SK-N-SH (cell line): Measurements from ENCODE around the gene EIF5A2. TPM values are rescaled to one million over a fixed set of nuclear protein-coding genes. Genes with fewer than 3 reads are reported as not detected.

Experiments
- CTCF ChIA-PET: fragments of 300-600, 350-600 bp; formaldehyde crosslinking; extraction: SDS; loops from one replicate; lab custom pipeline; 2021; lab: Yijun Ruan, JAX
- POLR2A ChIA-PET: fragments of 350-600 bp; sonication (Branson Sonifier 250); formaldehyde crosslinking; extraction: SDS; loops from one replicate; lab custom pipeline; 2020; ENCODE audit warnings: antibody characterized with exemption, inconsistent platforms; lab: Yijun Ruan, JAX
- DNase-seq: peaks from one replicate; pipeline ENCODE4 v3.0.0; 2012
- H2AFZ ChIP-seq: fragments of 200-600 bp; sonication (generic); 2 replicates; pipeline ENCODE4 v1.8.1; 2016; ENCODE audit warnings: antibody characterized with exemption, mild to moderate bottlenecking, low read depth
- H3F3A ChIP-seq: fragments of 200-600 bp; sonication (generic); replicated peaks from 2 replicates; pipeline ENCODE3; 2016; ENCODE audit warnings: antibody characterized with exemption, mild to moderate bottlenecking; ENCODE audit not compliant: insufficient read depth
- H3K27ac ChIP-seq, 2 experiments: fragments of 200-500 bp in 1 of 2; fragments of 200-600 bp in 1 of 2; sonication (Bioruptor generic) in 1 of 2; sonication (generic), shearing (Covaris generic) in 1 of 2; 2 replicates each; pipeline versions ENCODE4 v1.5.1 to v1.6.1; 2014 to 2016; ENCODE audit warnings: low read depth in 2 of 2, inconsistent platforms in 1 of 2, low read length in 1 of 2, mild to moderate bottlenecking in 1 of 2, mixed read lengths in 1 of 2
- H3K27me3 ChIP-seq: fragments of 200-600 bp; sonication (generic), shearing (Covaris generic); 2 replicates; pipeline ENCODE4 v1.6.1; 2016; ENCODE audit warnings: mixed run types; ENCODE audit not compliant: insufficient read depth
- H3K36me3 ChIP-seq, 2 experiments: fragments of 200-500 bp in 1 of 2; fragments of 200-600 bp in 1 of 2; sonication (Bioruptor generic) in 1 of 2; sonication (generic) in 1 of 2; replicated peaks in 1 of 2; 2 replicates each; pipeline versions ENCODE3 to v1.5.1; 2014 to 2016; ENCODE audit warnings: low read length in 1 of 2, mild to moderate bottlenecking in 1 of 2; ENCODE audit not compliant: insufficient read depth in 2 of 2, control insufficient read depth in 1 of 2
- H3K4me1 ChIP-seq, 2 experiments: fragments of 200-500 bp in 1 of 2; fragments of 200-600 bp in 1 of 2; sonication (Bioruptor generic) in 1 of 2; sonication (generic), shearing (Covaris generic) in 1 of 2; 2 replicates each; pipeline versions ENCODE4 v1.5.1 to v1.6.1; 2014 to 2016; ENCODE audit warnings: low read depth in 1 of 2, low read length in 1 of 2, mixed run types in 1 of 2; ENCODE audit not compliant: insufficient read depth in 2 of 2, control insufficient read depth in 1 of 2
- H3K4me2 ChIP-seq: fragments of 200-600 bp; sonication (generic), shearing (Covaris generic); 2 replicates; pipeline ENCODE4 v1.6.1; 2017; ENCODE audit warnings: mixed run types
- H3K4me3 ChIP-seq, 2 experiments: fragments of 200-500 bp in 1 of 2; fragments of 200-600 bp in 1 of 2; sonication (Bioruptor generic) in 1 of 2; sonication (generic), shearing (Covaris generic) in 1 of 2; 2 replicates each; pipeline versions ENCODE4 v1.5.1 to v1.8.1; 2014 to 2016; ENCODE audit warnings: low read depth in 2 of 2, inconsistent platforms in 1 of 2, low read length in 1 of 2, mild to moderate bottlenecking in 1 of 2, mixed read lengths in 1 of 2, moderate library complexity in 1 of 2
- H3K79me2 ChIP-seq: fragments of 200-600 bp; sonication (generic); 2 replicates; pipeline ENCODE4 v1.8.1; 2017; ENCODE audit warnings: mild to moderate bottlenecking; ENCODE audit not compliant: insufficient read depth
- H3K9ac ChIP-seq: fragments of 200-600 bp; sonication (generic); 2 replicates; pipeline ENCODE4 v1.6.1; 2017; ENCODE audit warnings: mixed run types
- H3K9me2 ChIP-seq: fragments of 200-600 bp; sonication (generic); 2 replicates; pipeline ENCODE4 v1.6.1; 2017; ENCODE audit warnings: mixed run types
- H3K9me3 ChIP-seq: fragments of 200-600 bp; sonication (generic); 2 replicates; pipeline ENCODE4 v1.6.1; 2017; ENCODE audit warnings: mixed run types, mild to moderate bottlenecking, moderate library complexity
- H4K20me1 ChIP-seq: fragments of 200-600 bp; sonication (generic); 2 replicates; pipeline ENCODE4 v1.6.1; 2017; ENCODE audit warnings: mild to moderate bottlenecking, mixed run types; ENCODE audit not compliant: insufficient read depth
- CTCF ChIP-seq: fragments of 200-600 bp; sonication (generic); IDR thresholded peaks from 2 replicates; pipeline ENCODE4 v1.6.1; 2017; ENCODE audit warnings: antibody characterized with exemption, mild to moderate bottlenecking, moderate library complexity
- EP300 ChIP-seq, 2 experiments: IDR thresholded peaks; 2 replicates each; pipeline versions ENCODE4 v1.4.0 to v1.6.1; 2012; ENCODE audit warnings: borderline replicate concordance in 1 of 2, low read depth in 1 of 2, low read length in 1 of 2
- GATA2 ChIP-seq: sonication (generic); formaldehyde crosslinking; IDR thresholded peaks from 2 replicates; pipeline ENCODE4 v1.5.0; 2020; ENCODE audit warnings: mild to moderate bottlenecking, missing genetic modification reagents
- MAX ChIP-seq: IDR thresholded peaks from 2 replicates; pipeline ENCODE4 v1.4.0; 2012; ENCODE audit warnings: low read depth
- MEF2A ChIP-seq: IDR thresholded peaks from 2 replicates; pipeline ENCODE4 v1.4.0; 2012; ENCODE audit warnings: low read depth, borderline replicate concordance
- REST ChIP-seq: IDR thresholded peaks from 2 replicates; pipeline ENCODE4 v1.6.1; 2012; ENCODE audit warnings: mild to moderate bottlenecking, low read depth, low read length, moderate library complexity
- TCF12 ChIP-seq: IDR thresholded peaks from 2 replicates; pipeline ENCODE4 v1.4.0; 2012
- USF1 ChIP-seq: IDR thresholded peaks from 2 replicates; pipeline ENCODE4 v1.4.0; 2012; ENCODE audit warnings: low read depth, borderline replicate concordance
- WGBS: methylation state at CpG from one replicate; pipeline ENCODE4 v1.1.6; 2017; ENCODE audit warnings: low lambda C conversion rate; 5-methylcytosine and 5-hydroxymethylcytosine counted together
- polyA plus RNA-seq, 3 experiments: library from polyadenylated mRNA; depleted of rRNA; stranded (reverse); fragments of >200 nt; gene quantifications; 2 replicates each; pipeline ENCODE4 v1.2.3, GENCODE V29; 2012

Gene EIF5A2
- polyA plus RNA-seq, 1 of the 3 experiments (the other 2 are of a cell fraction): 2.7 TPM

GRCh38 chr3:170876537-170876936 lies 31.9 kb downstream of the EIF5A2 start:
- Histone ChIP-seq H3K79me2 (no peaks in the 10 kb centered on the region), H3K27ac (no peak overlapping the region), H3K4me3 (no peak overlapping the region), H3K27me3 (no peaks in the 10 kb centered on the region), H3K9ac (no peak overlapping the region), H3K4me1 (no peaks in the 10 kb centered on the region), H3F3A (peaks cover 2% of the 10 kb centered on the region), H3K4me2 (no peak overlapping the region), H3K36me3 (no peaks in the 10 kb centered on the region), H2AFZ (no peak overlapping the region), H4K20me1 (no peaks in the 10 kb centered on the region), H3K9me2 (no peaks in the 10 kb centered on the region), H3K9me3 (peaks cover 10% of the 10 kb centered on the region; the same call in 1 of the 2 replicates)
- no peak for DNase-seq
- 92% methylated on average over 2 of the region's 2 CpGs for WGBS
- ChIA-PET POLR2A (no interaction called here), CTCF (no interaction called here)
- TF ChIP-seq GATA2 (CRISPR knock-in tag) (no peak), MAX (no peak), EP300 (IDR thresholded peaks at IDR 0.05; ENCODE audit: borderline replicate concordance in 1 of 2, low read depth in 1 of 2, low read length in 1 of 2) (no peak), USF1 (no peak), TCF12 (no peak), MEF2A (no peak), CTCF (no peak), REST (no peak)
